Right lobe of liver (tissue), 6 donors: ENCODE results near the gene LMF2. TPM values are rescaled to one million over a fixed set of nuclear protein-coding genes. Genes with fewer than 3 reads are reported as not detected.
A peak's percentile ranks its signal among the peaks of the same experiment; 100 is the strongest.

ENCODE experiments used
- ATAC-seq, 4 donors: fragments of 200-7000 bp; cut with Tn5 transposase; one replicate each; pipeline ENCODE4 v1.9.1; 2020; ENCODE audit warnings: mild to moderate bottlenecking in 4 of 4, moderate library complexity in 4 of 4
- DNase-seq, 3 donors: peaks; one replicate each; pipeline ENCODE4 v3.0.0-alpha.2; 2020
- H3K27ac ChIP-seq, 3 donors: fragments of 200-600 bp; one replicate each; pipeline ENCODE4 v1.8.0; 2022
- H3K27me3 ChIP-seq, 2 donors: fragments of 200-600 bp; one replicate each; pipeline ENCODE4 v1.8.0; 2022
- H3K36me3 ChIP-seq, 4 donors: fragments of 200-600 bp; sonication (generic) in 1 of 4; one replicate each; pipeline versions ENCODE4 v1.5.1 to v1.8.0; 2017 to 2022; ENCODE audit warnings: control low read depth in 1 of 4
- H3K4me1 ChIP-seq, 4 donors: fragments of 200-600 bp; sonication (generic) in 1 of 4; one replicate each; pipeline versions ENCODE4 v1.5.1 to v1.8.0; 2017 to 2022; ENCODE audit warnings: control low read depth in 1 of 4
- H3K4me3 ChIP-seq, 3 donors: fragments of 200-600 bp; one replicate each; pipeline ENCODE4 v1.8.0; 2022
- H3K9me3 ChIP-seq, 4 donors: fragments of 200-600 bp; sonication (generic) in 1 of 4; one replicate each; pipeline versions ENCODE4 v1.5.1 to v1.8.0; 2017 to 2022; ENCODE audit warnings: control low read depth in 1 of 4
- POLR2A ChIP-seq: fragments of 450-650 bp; IDR thresholded peaks from one replicate; pipeline ENCODE4 v1.6.1; 2017; ENCODE audit warnings: antibody characterized with exemption, mild to moderate bottlenecking
- WGBS: methylation state at CpG from one replicate; pipeline ENCODE4 v1.1.6; 2018; ENCODE audit warnings: low coverage, low lambda C conversion rate; ENCODE audit not compliant: insufficient coverage; ENCODE audit errors: missing lambda C conversion rate; 5-methylcytosine and 5-hydroxymethylcytosine counted together
- intact Hi-C, 2 donors: fragments of 100-400 bp; cut with DNase I; formaldehyde crosslinking; loops; one replicate each; pipeline versions ENCODE4 v1.11.2 to v1.14.1; 2022
- total RNA-seq, 6 experiments: library from RNA; depleted of rRNA in 2 of 6; stranded (reverse); fragments of >200 nt in 2 of 6; fragmentation: NEBNext Ultra II Directional in 3 of 6; extraction: Animal tissue kit (Norgen Biotek cat#: 25700) in 3 of 6; gene quantifications; one replicate each; pipeline versions ENCODE4 v1.1.0 to v1.2.4, GENCODE V29; 2016 to 2023
- TF ChIP-seq, protein P1 (sequence below), 4 donors: fragments of 200-600 bp in 3 of 4; fragments of 450-650 bp in 1 of 4; IDR thresholded peaks; one replicate each; pipeline versions ENCODE4 v1.5.1 to v1.8.0; 2016 to 2022; ENCODE audit warnings: antibody characterized with exemption in 4 of 4, mild to moderate bottlenecking in 2 of 4
- donor health status: DM: no; HTN: yes; CAD: no.
- donor health status: DM: no; HTN: no; CAD: no.
- donor health status: DM: no; HTN: no; CAD: no.
- donor health status: DM: no; HTN: yes; CAD: no.
- donor health status: DM: no; HTN: yes; CAD: no.

Gene LMF2
- total RNA-seq, 6 experiments from 2014 or later, result 33.2 to 47.6 (median 41.7) TPM

DNA sequence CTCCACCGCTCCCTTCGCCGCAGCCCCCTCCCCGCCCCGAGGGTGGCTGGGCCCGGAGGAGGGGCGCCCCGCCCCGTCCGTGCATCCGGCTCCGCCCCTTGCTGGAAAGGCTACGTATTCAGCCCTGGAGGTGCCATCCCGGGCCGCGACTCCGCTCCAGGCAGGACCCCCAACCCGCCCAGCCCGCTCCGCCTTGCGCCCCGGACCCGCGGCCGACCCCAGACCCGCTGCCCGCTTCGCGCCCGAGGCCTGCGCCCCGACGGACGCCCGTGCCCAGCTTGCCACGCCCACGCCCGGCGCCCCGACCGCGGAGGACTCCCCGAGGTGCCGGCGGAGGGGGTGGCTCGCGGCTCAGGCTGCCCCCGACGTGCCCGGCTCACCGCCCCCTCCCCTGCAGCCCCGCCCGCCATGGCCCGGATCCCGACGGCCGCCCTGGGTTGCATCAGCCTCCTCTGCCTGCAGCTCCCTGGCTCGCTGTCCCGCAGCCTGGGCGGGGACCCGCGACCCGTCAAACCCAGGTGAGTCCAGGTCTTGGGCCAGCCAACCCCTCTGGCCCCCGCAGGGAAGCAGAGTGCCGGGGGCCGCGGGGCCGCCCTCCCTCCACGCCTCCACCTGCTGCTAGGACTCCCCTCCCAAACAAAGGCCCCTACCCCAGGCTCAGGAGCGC, 25.9 kb downstream of the LMF2 start, which contains the start of gene ADM2:
TSS of gene ADM2 (plus strand) at position 104 of the 667 bp plus-strand sequence. CDS start at position 409, 305 bp downstream.
- peak; percentile 22 for TF ChIP-seq POLR2A
- TF ChIP-seq, protein P1, sequence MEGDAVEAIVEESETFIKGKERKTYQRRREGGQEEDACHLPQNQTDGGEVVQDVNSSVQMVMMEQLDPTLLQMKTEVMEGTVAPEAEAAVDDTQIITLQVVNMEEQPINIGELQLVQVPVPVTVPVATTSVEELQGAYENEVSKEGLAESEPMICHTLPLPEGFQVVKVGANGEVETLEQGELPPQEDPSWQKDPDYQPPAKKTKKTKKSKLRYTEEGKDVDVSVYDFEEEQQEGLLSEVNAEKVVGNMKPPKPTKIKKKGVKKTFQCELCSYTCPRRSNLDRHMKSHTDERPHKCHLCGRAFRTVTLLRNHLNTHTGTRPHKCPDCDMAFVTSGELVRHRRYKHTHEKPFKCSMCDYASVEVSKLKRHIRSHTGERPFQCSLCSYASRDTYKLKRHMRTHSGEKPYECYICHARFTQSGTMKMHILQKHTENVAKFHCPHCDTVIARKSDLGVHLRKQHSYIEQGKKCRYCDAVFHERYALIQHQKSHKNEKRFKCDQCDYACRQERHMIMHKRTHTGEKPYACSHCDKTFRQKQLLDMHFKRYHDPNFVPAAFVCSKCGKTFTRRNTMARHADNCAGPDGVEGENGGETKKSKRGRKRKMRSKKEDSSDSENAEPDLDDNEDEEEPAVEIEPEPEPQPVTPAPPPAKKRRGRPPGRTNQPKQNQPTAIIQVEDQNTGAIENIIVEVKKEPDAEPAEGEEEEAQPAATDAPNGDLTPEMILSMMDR (IDR thresholded peaks at IDR 0.05), result no peak
- DNase-seq (peak in 1 of 3 donors; percentile 65), ATAC-seq (peak; percentile 53 to 74 (median 58))
- Histone ChIP-seq H3K4me3 (peak within 1 kb of the TSS; percentile 45 to 53 (median 52)), H3K4me1 (peaks cover 0 to 11% (median 1%) of the 10 kb centered on the region in 4 donors), H3K27me3 (no peaks in the 10 kb centered on the region), H3K9me3 (no peaks in the 10 kb centered on the region), H3K36me3 (no peaks in the 10 kb centered on the region), H3K27ac (no peak within 1 kb of the TSS)
- WGBS, result 0% methylated on average over 2 of the region's 70 CpGs
- intact Hi-C loops, result loop anchor here in 1 of 2 donors (10.0 kb wide), 1 partner anchor 237 kb away; the partner anchor contains the start of gene TUBGCP6

DNA sequence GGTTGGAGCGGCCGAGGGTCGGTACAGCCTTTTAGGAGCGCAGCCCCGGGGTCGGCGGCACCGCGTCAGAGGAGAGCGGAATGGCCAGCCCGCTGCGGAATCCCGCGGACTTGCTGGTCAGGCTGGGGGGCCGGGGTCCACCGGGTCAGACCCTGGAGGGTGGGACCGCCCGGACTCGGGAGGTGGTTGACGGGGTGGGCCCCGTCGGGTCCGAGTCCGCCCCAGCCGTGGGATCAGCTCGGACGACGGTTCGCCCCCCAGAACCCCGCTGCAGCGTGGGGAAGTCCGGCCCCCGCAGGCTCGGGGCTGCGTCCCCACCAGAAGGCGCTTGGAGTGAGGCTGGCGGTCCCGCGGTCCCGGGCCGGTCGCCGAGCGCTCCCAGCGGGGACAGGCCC, 26.5 kb downstream of the LMF2 start:
- no peak for DNase-seq
- Histone ChIP-seq H3K36me3 (no peaks in the 10 kb centered on the region), H3K9me3 (no peaks in the 10 kb centered on the region), H3K27ac (no peak overlapping the region), H3K4me3 (peak overlapping the region; percentile 45 to 53 (median 52)), H3K4me1 (peaks cover 0 to 11% (median 1%) of the 10 kb centered on the region in 4 donors), H3K27me3 (no peaks in the 10 kb centered on the region)
- no peak for ATAC-seq
- intact Hi-C loops, result loop anchor here in 1 of 2 donors (10.0 kb wide), 1 partner anchor 236 kb away; the partner anchor contains the start of gene TUBGCP6
- no CpG with 5 or more reads among the region's 45 CpGs for WGBS
- TF ChIP-seq, protein P1 (IDR thresholded peaks at IDR 0.05), result no peak
- no peak for TF ChIP-seq POLR2A

- Histone ChIP-seq H3K27me3 (no peaks in the 10 kb centered on the region), H3K4me3 (no peak overlapping the region), H3K4me1 (peaks cover 0 to 15% (median 0%) of the 10 kb centered on the region in 4 donors), H3K9me3 (no peaks in the 10 kb centered on the region), H3K36me3 (no peaks in the 10 kb centered on the region), H3K27ac (no peak overlapping the region)
- WGBS, result 40% methylated on average over 1 of the region's 11 CpGs
- TF ChIP-seq POLR2A, result no peak
- TF ChIP-seq, protein P1 (IDR thresholded peaks at IDR 0.05), result no peak
- DNase-seq (no peak), ATAC-seq (no peak)
- intact Hi-C loops, result loop anchor here in 1 of 2 donors (10.0 kb wide), 1 partner anchor 235 kb away; the partner anchor contains the start of gene TUBGCP6
Measured at GRCh38 chr22:50479721-50480120, 27.8 kb downstream of the LMF2 start.

DNA sequence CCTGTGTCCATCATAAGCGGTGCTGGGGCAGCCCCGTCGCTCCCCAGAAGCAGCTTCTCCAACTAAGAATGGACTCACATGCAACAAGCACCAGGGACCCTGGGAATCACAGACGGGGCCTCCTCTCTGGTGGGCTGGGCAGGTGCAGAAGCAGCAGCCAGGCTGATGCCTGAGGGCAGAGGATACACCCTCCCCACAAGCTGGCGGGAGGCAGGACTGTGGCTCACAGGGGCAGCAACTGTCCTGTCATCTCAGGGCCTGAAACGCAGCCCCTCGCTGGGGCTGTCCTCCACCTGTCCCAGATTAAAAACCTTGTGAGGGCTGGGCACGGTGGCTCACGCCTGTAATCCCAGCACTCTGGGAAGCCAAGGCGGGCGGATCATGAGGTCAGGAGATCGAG, 29.6 kb downstream of the LMF2 start:
- H3K36me3 ChIP-seq, result no peaks in the 10 kb centered on the region
- H3K4me1 ChIP-seq, result peaks cover 0 to 23% (median 4%) of the 10 kb centered on the region in 4 donors
- no peak for ATAC-seq
- no peak for DNase-seq
- no peaks in the 10 kb centered on the region for H3K27me3 ChIP-seq
- intact Hi-C loops, result no loop called here
- no peak overlapping the region for H3K27ac ChIP-seq
- TF ChIP-seq, protein P1 (IDR thresholded peaks at IDR 0.05), result no peak
- TF ChIP-seq POLR2A, result no peak
- no peaks in the 10 kb centered on the region for H3K9me3 ChIP-seq
- no peak overlapping the region for H3K4me3 ChIP-seq
- WGBS, result 95% methylated on average over 9 of the region's 12 CpGs
